HCT116 (cell line): ENCODE data around the gene NSUN2. TPM values are rescaled to one million over a fixed set of nuclear protein-coding genes. Genes with fewer than 3 reads are reported as not detected.

ENCODE experiments used
- ATAC-seq: fragments of 200-7000 bp; cut with Tn5 transposase; 2 replicates; pipeline ENCODE4 v1.9.1; 2020; ENCODE audit warnings: mild to moderate bottlenecking, moderate library complexity
- BruUV-seq: library from RNA; stranded (reverse); fragments of 400-500 nt; replicated peaks from 2 replicates; lab custom pipeline; 2021; lab: Mats Ljungman, UMichigan
- CTCF ChIA-PET: fragments of 300-600 bp; sonication (Branson Sonifier 250); formaldehyde crosslinking; loops from one replicate; lab custom pipeline; 2021; ENCODE audit warnings: antibody characterized with exemption; lab: Charles Lee
- POLR2A ChIA-PET: fragments of 300-600, 350-600 bp; sonication (Branson Sonifier 250); formaldehyde crosslinking; loops from one replicate; lab custom pipeline; 2021; ENCODE audit warnings: antibody characterized with exemption; lab: Charles Lee
- RAD21 ChIA-PET, 2 experiments: fragments of 300-600 bp; sonication (Branson Sonifier 250); formaldehyde crosslinking; loops; one replicate each; lab custom pipeline; 2023; ENCODE audit warnings: low total read pairs in 2 of 2; ENCODE audit not compliant: uncharacterized antibody in 2 of 2, unreplicated experiment in 2 of 2, low non-redundant PET in 1 of 2; lab: Charles Lee
- DNase-seq: peaks from one replicate; pipeline ENCODE4 v3.0.0-alpha.2; 2010; ENCODE audit warnings: low read depth, low spot score
- H2AFZ ChIP-seq: fragments of 200-600 bp; shearing (Covaris generic), sonication (generic); 2 replicates; pipeline ENCODE4 v1.6.1; 2017; ENCODE audit warnings: low read depth, mixed run types, mixed read lengths, antibody characterized with exemption, low read length; ENCODE audit not compliant: poor library complexity, severe bottlenecking
- H3K27ac ChIP-seq: 2 replicates; pipeline ENCODE4 v1.5.1; 2012; ENCODE audit warnings: low read depth, low read length
- H3K27me3 ChIP-seq: fragments of 200-600 bp; sonication (generic); 2 replicates; pipeline ENCODE4 v1.6.1; 2016; ENCODE audit warnings: mixed run types, low read length, mixed read lengths; ENCODE audit not compliant: insufficient read depth
- H3K36me3 ChIP-seq, 2 experiments: fragments of 200-500 bp in 1 of 2; fragments of 200-600 bp in 1 of 2; sonication (Bioruptor generic) in 1 of 2; sonication (generic) in 1 of 2; 2 replicates each; pipeline versions ENCODE4 v1.5.1 to v1.6.1; 2014 to 2016; ENCODE audit warnings: low read length in 2 of 2, inconsistent platforms in 1 of 2, mixed read lengths in 1 of 2, mixed run types in 1 of 2; ENCODE audit not compliant: insufficient read depth in 2 of 2, control insufficient read depth in 1 of 2
- H3K4me1 ChIP-seq, 2 experiments: fragments of 200-600 bp in 1 of 2; sonication (generic) in 1 of 2; 2 replicates each; pipeline versions ENCODE4 v1.5.1 to v1.6.1; 2012 to 2017; ENCODE audit warnings: low read length in 2 of 2, inconsistent platforms in 1 of 2, mild to moderate bottlenecking in 1 of 2, mixed read lengths in 1 of 2, mixed run types in 1 of 2, moderate library complexity in 1 of 2; ENCODE audit not compliant: insufficient read depth in 2 of 2, control insufficient read depth in 1 of 2
- H3K4me2 ChIP-seq: fragments of 200-600 bp; sonication (generic); 2 replicates; pipeline ENCODE4 v1.6.1; 2017; ENCODE audit warnings: mixed run types, low read length, mixed read lengths
- H3K4me3 ChIP-seq, 2 experiments: fragments of 200-600 bp in 1 of 2; sonication (generic) in 1 of 2; replicated peaks in 1 of 2; 2 replicates each; pipeline ENCODE4 v1.5.1; 2011 to 2016; ENCODE audit warnings: low read length in 2 of 2, control low read depth in 1 of 2, low read depth in 1 of 2, mild to moderate bottlenecking in 1 of 2, mixed read lengths in 1 of 2, mixed run types in 1 of 2
- H3K79me2 ChIP-seq: fragments of 200-600 bp; sonication (generic); 2 replicates; pipeline ENCODE4 v1.6.1; 2017; ENCODE audit warnings: mild to moderate bottlenecking, mixed run types, low read length, moderate library complexity, mixed read lengths; ENCODE audit not compliant: insufficient read depth
- H3K9ac ChIP-seq: fragments of 200-600 bp; sonication (generic); 2 replicates; pipeline ENCODE4 v1.6.1; 2016; ENCODE audit warnings: low read length, mixed read lengths
- H3K9me2 ChIP-seq: fragments of 200-600 bp; sonication (generic), shearing (Covaris generic); 2 replicates; pipeline ENCODE4 v1.6.1; 2017; ENCODE audit warnings: mixed run types, mild to moderate bottlenecking, moderate library complexity; ENCODE audit not compliant: insufficient read depth
- H3K9me3 ChIP-seq, 2 experiments: fragments of 200-500 bp in 1 of 2; fragments of 200-600 bp in 1 of 2; sonication (Bioruptor generic) in 1 of 2; sonication (generic) in 1 of 2; 2 replicates each; pipeline ENCODE4 v1.6.1; 2014 to 2017; ENCODE audit warnings: low read length in 2 of 2, mixed read lengths in 2 of 2, inconsistent platforms in 1 of 2, low read depth in 1 of 2, mild to moderate bottlenecking in 1 of 2, mixed run types in 1 of 2, moderate library complexity in 1 of 2; ENCODE audit not compliant: control insufficient read depth in 1 of 2, insufficient read depth in 1 of 2
- H4K20me1 ChIP-seq: fragments of 200-600 bp; sonication (generic), shearing (Covaris generic); 2 replicates; pipeline ENCODE4 v1.6.1; 2017; ENCODE audit warnings: mixed run types, mild to moderate bottlenecking, moderate library complexity; ENCODE audit not compliant: insufficient read depth
- CBX3 ChIP-seq: IDR thresholded peaks from 2 replicates; pipeline ENCODE4 v1.6.1; 2012; ENCODE audit warnings: low read depth
- CEBPB ChIP-seq: IDR thresholded peaks from 2 replicates; pipeline ENCODE4 v1.6.1; 2012; ENCODE audit warnings: low read depth
- CTCF ChIP-seq, 3 experiments: fragments of 200-600 bp in 1 of 3; sonication (generic) in 1 of 3; IDR thresholded peaks in 2 of 3; conservative IDR thresholded peaks in 1 of 3; 2 replicates each; pipeline ENCODE4 v1.5.1; 2012 to 2017; ENCODE audit warnings: low read depth in 2 of 3, low read length in 2 of 3, antibody characterized with exemption in 1 of 3, borderline replicate concordance in 1 of 3, control low read depth in 1 of 3, mild to moderate bottlenecking in 1 of 3, mixed read lengths in 1 of 3, mixed run types in 1 of 3, moderate library complexity in 1 of 3; ENCODE audit not compliant: insufficient read depth in 1 of 3
- EGR1 ChIP-seq: IDR thresholded peaks from 2 replicates; pipeline ENCODE4 v1.6.1; 2012; ENCODE audit warnings: low read depth
- EZH2phosphoT487 ChIP-seq: fragments of 200-600 bp; IDR thresholded peaks from 2 replicates; pipeline ENCODE4 v1.6.1; 2018; ENCODE audit warnings: antibody characterized with exemption, borderline replicate concordance
- JUND ChIP-seq: IDR thresholded peaks from 2 replicates; pipeline ENCODE4 v1.6.1; 2012
- POLR2A ChIP-seq: IDR thresholded peaks from 2 replicates; pipeline ENCODE4 v1.7.0; 2011; ENCODE audit warnings: borderline replicate concordance; ENCODE audit not compliant: insufficient read depth, insufficient read length; ENCODE audit errors: extremely low read depth
- POLR2AphosphoS5 ChIP-seq: IDR thresholded peaks from 2 replicates; pipeline ENCODE4 v1.6.1; 2011; ENCODE audit warnings: mild to moderate bottlenecking, low read depth, low read length, moderate library complexity
- RAD21 ChIP-seq: IDR thresholded peaks from 2 replicates; pipeline ENCODE4 v1.6.1; 2012; ENCODE audit warnings: low read depth, mild to moderate bottlenecking
- SIN3A ChIP-seq: IDR thresholded peaks from 2 replicates; pipeline ENCODE4 v1.6.1; 2012; ENCODE audit warnings: low read depth
- SP1 ChIP-seq: IDR thresholded peaks from 2 replicates; pipeline ENCODE4 v1.6.1; 2012; ENCODE audit warnings: low read depth
- SRF ChIP-seq: IDR thresholded peaks from 2 replicates; pipeline ENCODE4 v1.6.1; 2012; ENCODE audit warnings: low read depth
- YY1 ChIP-seq: IDR thresholded peaks from 2 replicates; pipeline ENCODE4 v1.6.1; 2011; ENCODE audit warnings: low read length, low read depth, moderate library complexity, mild to moderate bottlenecking; ENCODE audit not compliant: insufficient replicate concordance; ENCODE audit errors: extremely low read depth
- ZFX ChIP-seq: fragments of 450-650 bp; IDR thresholded peaks from 2 replicates; pipeline ENCODE4 v1.6.1; 2017
- ZNF274 ChIP-seq: fragments of 200-500 bp; sonication (Bioruptor generic); IDR thresholded peaks from 2 replicates; pipeline ENCODE4 v1.6.1; 2014; ENCODE audit warnings: mild to moderate bottlenecking, low read depth, low read length, inconsistent platforms
- intact Hi-C: fragments of 100-400 bp; cut with micrococcal nuclease; formaldehyde crosslinking; loops from 2 replicates; pipeline ENCODE4 v1.10.0; 2022
- total RNA-seq: library from RNA; stranded (reverse); gene quantifications from one replicate; pipeline ENCODE4 v1.2.1, GENCODE V29; 2021; ENCODE audit not compliant: unreplicated experiment

NSUN2 gene
- total RNA-seq, 1 experiment from 2014 or later, result 101 TPM

DNA sequence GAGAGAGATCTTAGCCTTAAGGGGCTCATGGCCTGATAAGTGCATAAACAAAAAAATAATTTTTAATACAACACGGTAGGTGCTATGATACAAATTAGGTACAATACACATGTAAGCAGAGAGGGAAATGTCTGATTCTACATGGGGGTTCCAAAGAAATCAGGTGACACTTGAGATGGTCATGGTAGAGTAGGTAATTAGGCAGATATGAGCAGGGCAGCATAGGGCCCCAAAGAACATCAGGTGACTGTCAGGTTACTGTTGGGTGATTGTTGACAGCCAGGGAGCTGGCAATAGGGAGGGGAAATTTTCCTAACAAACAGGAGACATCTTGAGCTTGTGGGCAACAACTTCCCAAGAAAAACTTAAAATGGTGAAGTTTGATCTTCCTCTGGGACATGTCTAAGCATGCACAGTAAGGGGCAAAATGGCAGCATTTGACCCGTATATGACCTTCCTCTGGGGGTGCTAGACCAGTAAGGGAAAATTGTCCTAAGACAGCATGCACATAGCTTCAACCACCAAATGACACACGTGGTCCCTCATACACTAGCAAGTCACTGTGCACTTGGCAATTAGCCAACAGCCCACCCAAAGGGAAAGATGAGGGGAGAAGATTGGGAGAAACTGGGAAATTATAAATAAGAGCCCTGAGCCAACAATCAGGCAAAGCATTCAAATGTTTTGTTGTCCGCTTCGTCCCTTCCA lies 43.1 kb upstream of the NSUN2 start:
- Histone ChIP-seq H3K4me3 (no peak overlapping the region), H3K27me3 (no peaks in the 10 kb centered on the region), H3K4me1 (peaks cover 0 to 13% of the 10 kb centered on the region in 2 experiments; a peak in 2 of 4 replicates), H3K4me2 (no peak overlapping the region), H3K9me3 (no peaks in the 10 kb centered on the region), H3K79me2 (no peaks in the 10 kb centered on the region), H3K36me3 (0 out of 4 replicates have a peak, but pooled peaks cover 0 to 8% of the 10 kb centered on the region in 2 experiments), H2AFZ (no peak overlapping the region), H3K9me2 (no peaks in the 10 kb centered on the region), H4K20me1 (no peaks in the 10 kb centered on the region), H3K9ac (no peak overlapping the region), H3K27ac (no peak overlapping the region)
- ChIA-PET RAD21 (no interaction called here), POLR2A (no interaction called here), CTCF (no interaction called here)
- DNase-seq (no peak), ATAC-seq (peak; percentile 36; the same call in 1 of the 2 replicates)
- no TSS peak for BruUV-seq
- TF ChIP-seq CBX3 (no peak), CTCF (IDR thresholded peaks at IDR 0.05 in 2 of 3, conservative IDR thresholded peaks at IDR 0.05 in 1 of 3; ENCODE audit: borderline replicate concordance in 1 of 3, insufficient read depth in 1 of 3, low read depth in 2 of 3, low read length in 2 of 3) (peak in 2 of 3 experiments; percentile 23 to 42; a peak in 3 of 6 replicates)
- intact Hi-C loops, result no loop called here

DNA sequence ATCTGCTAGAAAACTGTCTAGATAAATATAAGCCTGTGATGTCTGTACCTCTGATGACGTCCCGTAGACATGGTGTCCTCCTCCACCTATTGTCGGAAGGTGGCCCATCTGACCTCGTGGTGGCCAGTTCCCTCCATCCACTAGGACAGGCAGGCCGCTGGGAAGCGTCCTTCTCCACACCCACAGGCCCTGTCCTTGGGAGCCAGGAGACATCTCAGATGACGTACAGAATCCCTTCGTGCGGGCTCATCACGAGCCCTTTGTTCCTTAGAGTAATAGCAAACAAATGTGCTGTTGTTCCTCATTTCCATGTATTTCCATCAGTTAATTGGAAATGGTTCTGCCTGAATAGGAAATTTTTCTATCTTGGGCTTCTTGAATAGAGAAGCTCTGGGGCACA lies 42.0 kb upstream of the NSUN2 start:
- ChIA-PET POLR2A (no interaction called here), CTCF (no interaction called here), RAD21 (no interaction called here)
- Histone ChIP-seq H3K9me2 (no peaks in the 10 kb centered on the region), H3K79me2 (no peaks in the 10 kb centered on the region), H4K20me1 (no peaks in the 10 kb centered on the region), H3K4me1 (peaks cover 0 to 13% of the 10 kb centered on the region in 2 experiments; a peak in 2 of 4 replicates), H3K9me3 (no peaks in the 10 kb centered on the region), H2AFZ (no peak overlapping the region), H3K4me2 (no peak overlapping the region), H3K27ac (no peak overlapping the region), H3K4me3 (no peak overlapping the region), H3K9ac (no peak overlapping the region), H3K36me3 (peaks cover 0 to 13% of the 10 kb centered on the region in 2 experiments; a peak in 1 of 4 replicates), H3K27me3 (no peaks in the 10 kb centered on the region)
- BruUV-seq, result no TSS peak
- intact Hi-C loops, result no loop called here
- DNase-seq (no peak), ATAC-seq (no peak)
- TF ChIP-seq EGR1, result no peak
- no peak for TF ChIP-seq SRF
- no peak for TF ChIP-seq CTCF (IDR thresholded peaks at IDR 0.05 in 2 of 3, conservative IDR thresholded peaks at IDR 0.05 in 1 of 3; ENCODE audit: borderline replicate concordance in 1 of 3, insufficient read depth in 1 of 3, low read depth in 2 of 3, low read length in 2 of 3)
- TF ChIP-seq POLR2A, result no peak
- no peak for TF ChIP-seq ZNF274
- no peak for TF ChIP-seq SIN3A
- TF ChIP-seq YY1, result no peak
- no peak for TF ChIP-seq SP1
- TF ChIP-seq CEBPB, result no peak
- TF ChIP-seq ZFX, result no peak
- TF ChIP-seq RAD21, result no peak
- no peak for TF ChIP-seq EZH2phosphoT487
- TF ChIP-seq JUND, result no peak
- no peak for TF ChIP-seq CBX3
- no peak for TF ChIP-seq POLR2AphosphoS5
